CD4-positive, alpha-beta T cell treated with Interleukin-6 at 100 ng/mL for 8 hours (primary cell): ENCODE results near the gene TLK2.

Experiments used
- DNase-seq: peaks from one replicate; pipeline ENCODE4 v3.0.0-alpha.2; 2020; ENCODE audit warnings: mixed read lengths, low spot score

The TLK2 gene

GRCh38 chr17:62655656-62656055, 177.0 kb downstream of the TLK2 start:
- DNase-seq = no peak

- DNase-seq = no peak
Measured at GRCh38 chr17:62656446-62656845, 177.8 kb downstream of the TLK2 start.

GRCh38 chr17:62657145-62657665, 178.6 kb downstream of the TLK2 start:
- DNase-seq = no peak

- DNase-seq = no peak
Measured at GRCh38 chr17:62657690-62658089, 179.1 kb downstream of the TLK2 start.

- DNase-seq = no peak
Measured at GRCh38 chr17:62658136-62658920, 179.7 kb downstream of the TLK2 start.

GRCh38 chr17:62660629-62661118, 182.0 kb downstream of the TLK2 start:
- DNase-seq = no peak

- DNase-seq = no peak
Measured at GRCh38 chr17:62661337-62661736, 182.7 kb downstream of the TLK2 start.

- no peak for DNase-seq
Measured at GRCh38 chr17:62662855-62663254, 184.2 kb downstream of the TLK2 start.
